Right lung (tissue), 5 donors: Measurements from ENCODE around the gene ZNF618. TPM values are rescaled to one million over a fixed set of nuclear protein-coding genes. Genes with fewer than 3 reads are reported as not detected.
"Not testable (repeated sequence)": the region's sequence is repeated elsewhere in the genome, so short reads cannot be mapped to it uniquely, and the experiment has no call there.

Source experiments
- DNase-seq, 2 donors: peaks; one replicate each; pipeline ENCODE4 v3.0.0-alpha.2; 2013
- polyA plus RNA-seq, 5 donors: library from polyadenylated mRNA; unstranded; fragments of 120-200 nt; gene quantifications; one replicate each; pipeline versions ENCODE4 v1.2.1 to v1.2.3, GENCODE V29; 2013; ENCODE audit warnings: inconsistent platforms in 1 of 5, low replicate concordance in 1 of 5; ENCODE audit not compliant: insufficient read length in 5 of 5, insufficient read depth in 1 of 5

Gene ZNF618
- polyA plus RNA-seq, 5 donors = 29.0 to 34.5 (median 29.7) TPM

- DNase-seq = peak; percentile 62 to 64
Observed at GRCh38 chr9:114080773-114081440, 204.8 kb downstream of the ZNF618 start.

- no peak for DNase-seq
Observed at GRCh38 chr9:114081441-114082016, 205.4 kb downstream of the ZNF618 start.

- peak; percentile 82 to 88 for DNase-seq
Observed at GRCh38 chr9:114082017-114082762, 206.1 kb downstream of the ZNF618 start.

GRCh38 chr9:114082763-114083412, 206.8 kb downstream of the ZNF618 start:
- DNase-seq = not testable (repeated sequence)

GRCh38 chr9:114083666-114084065, 207.6 kb downstream of the ZNF618 start:
- no peak for DNase-seq

GRCh38 chr9:114084282-114085073, 208.4 kb downstream of the ZNF618 start:
- DNase-seq = no peak

GRCh38 chr9:114085387-114085789, 209.3 kb downstream of the ZNF618 start:
- no peak for DNase-seq

- no peak for DNase-seq
Observed at GRCh38 chr9:114086009-114086408, 209.9 kb downstream of the ZNF618 start.

GRCh38 chr9:114086607-114087006, 210.5 kb downstream of the ZNF618 start:
- no peak for DNase-seq

GRCh38 chr9:114087721-114088120, 211.6 kb downstream of the ZNF618 start:
- DNase-seq = no peak

- no peak for DNase-seq
Observed at GRCh38 chr9:114088571-114089170, 212.6 kb downstream of the ZNF618 start.

GRCh38 chr9:114089206-114089840, 213.2 kb downstream of the ZNF618 start:
- no peak for DNase-seq

GRCh38 chr9:114090798-114091197, 214.7 kb downstream of the ZNF618 start:
- no peak for DNase-seq

GRCh38 chr9:114091711-114092110, 215.6 kb downstream of the ZNF618 start:
- DNase-seq = no peak

- DNase-seq = no peak
Observed at GRCh38 chr9:114092336-114092735, 216.2 kb downstream of the ZNF618 start.

- no peak for DNase-seq
Observed at GRCh38 chr9:114093031-114093471, 216.9 kb downstream of the ZNF618 start.

- DNase-seq = no peak
Observed at GRCh38 chr9:114093761-114094505, 217.8 kb downstream of the ZNF618 start.

- no peak for DNase-seq
Observed at GRCh38 chr9:114094971-114095370, 218.9 kb downstream of the ZNF618 start.

- no peak for DNase-seq
Observed at GRCh38 chr9:114096041-114096511, 220.0 kb downstream of the ZNF618 start.
